ENCODE results near the gene ZNF512.
"Not testable (repeated sequence)": the region's sequence is repeated elsewhere in the genome, so short reads cannot be mapped to it uniquely, and the experiment has no call there.

Gene ZNF512

GRCh38 chr2:27583390-27583915, 611 bp downstream of the ZNF512 start:
- DNase-seq, result no peak

- DNase-seq, result no peak
Observed at GRCh38 chr2:27584597-27584996, 1.8 kb downstream of the ZNF512 start.

GRCh38 chr2:27587025-27587424, 4.2 kb downstream of the ZNF512 start:
- DNase-seq, result no peak

- DNase-seq, result no peak
Observed at GRCh38 chr2:27588308-27588707, 5.5 kb downstream of the ZNF512 start.

GRCh38 chr2:27591745-27592144, 8.9 kb downstream of the ZNF512 start:
- DNase-seq, result peak; percentile 57

DNA sequence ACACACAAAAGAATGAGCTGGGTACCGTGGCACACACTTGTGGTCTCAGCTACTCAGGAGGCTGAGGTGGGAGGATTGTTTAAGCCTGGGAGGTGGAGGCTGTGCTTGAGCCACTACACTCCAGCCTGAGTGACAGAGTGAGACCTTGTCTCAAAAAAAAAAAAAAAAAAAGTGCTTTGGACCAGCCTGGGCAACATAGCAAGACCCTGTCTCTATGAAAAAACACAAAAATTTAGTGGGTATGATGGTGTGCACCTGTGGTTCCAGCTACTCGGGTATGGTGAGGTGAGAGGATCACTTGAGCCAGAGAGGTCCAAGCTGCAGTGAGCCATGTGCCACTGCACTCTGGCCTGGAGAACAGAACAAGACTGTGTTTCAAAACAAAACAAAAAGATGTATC, 10.4 kb downstream of the ZNF512 start:
- DNase-seq, result no peak

DNA sequence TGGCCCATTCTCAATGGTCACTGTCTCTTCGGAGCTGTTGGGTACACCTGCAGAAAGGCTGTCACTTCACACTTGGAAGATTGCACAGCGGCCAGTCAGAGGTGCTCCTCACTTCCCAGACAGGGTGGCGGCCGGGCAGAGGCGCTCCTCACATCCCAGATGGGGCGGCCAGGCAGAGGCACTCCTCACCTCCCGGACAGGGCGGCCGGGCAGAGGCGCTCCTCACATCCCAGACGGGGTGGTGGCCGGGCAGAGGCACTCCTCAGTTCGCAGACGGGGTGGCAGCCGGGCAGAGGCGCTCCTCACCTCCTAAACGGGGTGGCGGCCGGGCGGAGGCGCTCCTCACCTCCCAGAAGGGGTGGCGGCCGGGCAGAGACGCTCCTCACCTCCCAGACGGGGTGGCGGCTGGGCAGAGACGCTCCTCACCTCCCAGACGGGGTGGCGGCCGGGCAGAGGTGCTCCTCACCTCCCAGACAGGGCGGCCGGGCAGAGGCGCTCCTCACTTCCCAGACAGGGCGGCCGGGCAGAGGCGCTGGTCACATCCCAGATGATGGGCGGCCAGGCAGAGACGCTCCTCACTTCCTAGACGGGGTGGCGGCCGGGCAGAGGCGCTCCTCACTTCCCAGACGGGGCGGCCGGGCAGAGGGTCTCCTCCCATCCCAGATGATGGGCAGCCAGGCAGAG, 11.3 kb downstream of the ZNF512 start:
- DNase-seq, result not testable (repeated sequence)

- DNase-seq, result not testable (repeated sequence)
Observed at GRCh38 chr2:27595412-27595811, 12.6 kb downstream of the ZNF512 start.

- DNase-seq, result peak; percentile 20
Observed at GRCh38 chr2:27596627-27597026, 13.8 kb downstream of the ZNF512 start.

DNA sequence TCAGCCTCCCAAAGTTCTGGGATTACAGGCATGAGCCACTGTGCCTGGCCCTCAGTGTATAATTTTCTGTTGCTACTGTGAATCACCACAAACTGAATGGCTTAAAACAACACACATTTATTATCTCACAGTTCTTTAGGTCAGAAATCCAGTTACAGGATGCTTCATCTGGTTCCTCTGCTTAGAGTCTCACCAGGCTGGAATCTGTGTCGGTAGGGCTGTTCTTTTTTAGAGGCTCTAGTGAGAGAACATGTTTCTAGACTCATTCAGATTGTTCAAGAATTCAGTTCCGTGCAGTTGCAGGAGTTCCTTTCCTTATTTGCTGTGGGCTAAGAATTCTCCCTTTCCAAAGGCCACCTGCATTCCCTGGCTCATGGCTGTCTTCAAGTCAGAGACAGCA, 23.8 kb downstream of the ZNF512 start:
- no peak for DNase-seq

DNA sequence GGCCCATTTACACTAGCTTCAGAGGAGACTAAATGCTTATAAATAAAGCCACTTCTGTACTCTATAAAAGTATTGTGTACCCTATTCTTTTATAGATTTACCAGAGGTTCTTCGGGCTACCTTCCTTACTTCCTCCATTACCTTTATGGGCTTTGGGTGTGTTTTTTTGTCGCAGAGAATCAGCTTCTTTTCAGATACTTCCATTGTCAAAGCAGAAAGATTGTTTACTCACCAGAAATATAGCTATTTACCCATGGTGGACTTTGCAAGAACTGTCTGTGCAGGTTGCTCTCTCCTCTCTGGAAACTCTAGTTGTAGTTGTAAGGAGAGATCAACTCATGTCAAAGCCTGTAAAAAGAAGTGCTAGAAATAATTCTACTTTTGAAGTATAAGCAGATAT, 31.1 kb downstream of the ZNF512 start:
- DNase-seq, result no peak

GRCh38 chr2:27615316-27615715, 32.5 kb downstream of the ZNF512 start:
- DNase-seq, result no peak

- DNase-seq, result no peak
Observed at GRCh38 chr2:27621524-27621923, 38.7 kb downstream of the ZNF512 start.

GRCh38 chr2:27622921-27623384, 40.1 kb downstream of the ZNF512 start:
- DNase-seq, result no peak

- no peak for DNase-seq
Observed at GRCh38 chr2:27624943-27625342, 42.1 kb downstream of the ZNF512 start.

DNA sequence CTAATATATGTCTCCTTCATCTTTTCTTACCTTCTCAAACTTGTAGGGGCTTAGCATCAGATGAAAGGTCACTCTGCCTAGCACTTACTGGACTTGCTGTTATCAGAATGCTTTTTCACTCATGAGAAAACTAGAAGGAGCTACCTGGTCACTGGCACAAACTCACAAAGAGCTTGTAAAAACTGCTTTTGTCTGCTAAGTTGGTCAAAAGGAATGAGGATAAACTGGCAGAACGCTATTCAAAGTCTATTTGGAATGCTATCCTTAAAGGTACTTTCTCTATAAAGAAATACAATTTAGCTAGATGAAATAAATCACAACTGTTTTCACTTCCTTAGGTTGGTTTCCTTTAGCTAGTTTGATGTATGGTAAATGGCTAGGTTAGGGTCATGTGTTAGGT, 43.5 kb downstream of the ZNF512 start:
- DNase-seq, result peak; percentile 50

DNA sequence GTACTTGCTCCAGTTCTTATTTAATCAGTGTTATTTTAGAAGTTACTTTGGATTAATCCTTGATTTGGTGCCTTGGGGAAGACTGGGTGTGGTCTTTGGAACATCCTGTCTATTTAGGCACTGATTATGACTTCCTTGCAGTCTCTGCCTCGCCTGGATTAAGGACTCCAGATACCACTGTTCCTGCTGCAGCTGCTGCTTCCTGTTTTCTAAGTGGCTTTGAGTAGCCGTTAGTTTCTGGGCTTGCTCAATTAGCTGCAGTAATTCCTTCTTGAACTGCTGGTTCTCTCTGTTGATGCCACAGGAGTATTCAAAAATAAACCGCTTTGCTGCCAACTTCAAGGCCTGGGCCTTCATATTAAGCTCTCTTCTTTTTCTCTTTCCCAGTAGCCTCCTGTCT, 44.1 kb downstream of the ZNF512 start:
- DNase-seq, result peak; percentile 93

DNA sequence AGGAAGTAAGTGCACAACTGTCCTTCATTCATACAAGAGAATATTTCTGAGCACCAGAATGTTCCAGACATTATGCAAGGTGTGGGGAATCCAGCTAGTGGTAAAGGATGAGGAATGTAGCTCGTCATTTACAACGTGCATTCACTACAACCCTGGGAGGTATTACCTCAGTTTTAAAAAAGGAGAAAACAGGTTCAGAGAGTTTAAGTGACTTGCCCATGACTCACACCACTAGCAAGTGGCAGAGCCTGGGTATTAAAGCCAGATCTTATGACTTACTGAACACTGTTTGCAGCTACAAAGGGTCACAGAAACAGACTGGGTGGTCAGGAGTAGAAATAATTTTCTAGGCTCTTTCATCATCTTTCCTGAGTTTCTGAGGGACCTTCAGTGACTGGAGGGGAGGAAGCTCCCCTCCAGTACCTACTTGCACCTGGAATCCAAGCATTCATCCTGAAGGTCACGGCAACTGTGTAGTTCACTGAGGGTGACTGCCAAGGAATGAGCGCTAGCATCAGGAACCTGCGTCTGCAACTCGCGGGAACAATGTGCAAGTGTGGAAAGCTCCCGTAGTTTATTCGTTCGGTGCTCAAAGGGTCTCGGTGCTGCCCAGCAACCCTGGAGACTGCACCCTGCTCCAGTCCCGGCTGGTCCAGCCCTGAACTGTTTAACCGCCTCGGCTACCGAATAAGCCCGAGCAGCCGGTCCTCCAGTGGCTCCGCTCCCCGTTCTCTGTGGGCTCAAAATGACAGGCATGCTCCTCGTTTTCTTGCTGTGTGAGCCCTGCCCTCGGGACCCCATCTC, 45.3 kb downstream of the ZNF512 start:
- DNase-seq, result peak; percentile 72

DNA sequence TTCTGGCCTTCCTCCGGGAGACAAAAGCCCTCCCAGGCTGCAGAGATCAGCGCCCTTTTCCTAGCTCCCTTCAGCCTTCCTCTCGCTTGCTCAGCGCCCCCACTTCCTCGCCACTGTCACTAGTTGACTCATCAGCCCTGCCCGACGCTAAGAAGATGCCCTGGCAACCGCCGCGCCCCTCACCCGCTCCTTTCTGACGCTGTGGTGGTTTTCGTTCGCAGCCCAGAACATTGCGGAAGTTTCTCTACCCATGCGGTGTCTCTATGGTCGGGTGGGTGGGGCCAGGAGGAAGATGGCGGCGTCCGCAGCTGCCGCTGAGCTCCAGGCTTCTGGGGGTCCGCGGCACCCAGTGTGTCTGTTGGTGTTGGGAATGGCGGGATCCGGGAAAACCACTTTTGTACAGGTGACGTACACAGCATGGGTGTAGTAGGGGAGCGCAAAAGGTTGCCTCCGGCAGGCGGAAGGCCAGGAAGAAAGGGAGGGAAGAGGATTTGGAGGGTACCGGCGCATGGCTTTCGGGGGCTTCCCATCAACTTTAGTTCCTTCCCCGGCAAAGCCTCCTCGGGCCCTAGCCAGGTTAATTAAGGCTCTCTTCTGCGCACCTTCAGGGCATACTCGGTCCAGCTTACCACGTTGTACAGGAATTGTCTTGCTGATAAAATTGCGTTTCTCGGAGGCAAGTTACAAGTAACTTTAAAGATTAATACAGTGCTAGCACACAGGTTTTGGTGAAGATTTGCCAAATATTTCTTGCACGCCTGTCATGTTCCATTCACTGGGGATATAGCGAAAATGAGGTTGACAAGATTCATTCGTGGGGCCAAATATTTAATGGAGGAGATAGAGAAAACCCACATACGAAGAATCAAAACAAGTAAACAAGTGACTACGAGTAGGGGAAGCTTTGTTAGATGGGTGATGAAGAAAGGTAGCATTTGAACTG, 46.2 kb downstream of the ZNF512 start, which contains the start of the genes CCDC121 and GPN1:
CCDC121 (minus strand) TSS at position 246 of the 943 bp plus-strand sequence. CDS start 1,213 bp downstream, outside the sequence.
GPN1 (plus strand) TSS at position 284 of the 943 bp plus-strand sequence; CDS start at position 293, 9 bp downstream.
- DNase-seq, result peak; percentile 98

- DNase-seq, result not testable (repeated sequence)
Observed at GRCh38 chr2:27630257-27630656, 47.4 kb downstream of the ZNF512 start.

GRCh38 chr2:27634291-27634690, 51.4 kb downstream of the ZNF512 start:
- DNase-seq, result no peak

- DNase-seq, result no peak
Observed at GRCh38 chr2:27636766-27637165, 53.9 kb downstream of the ZNF512 start.
